Measurements from ENCODE around the gene POLR1H.

- TF ChIP-seq, protein P1, sequence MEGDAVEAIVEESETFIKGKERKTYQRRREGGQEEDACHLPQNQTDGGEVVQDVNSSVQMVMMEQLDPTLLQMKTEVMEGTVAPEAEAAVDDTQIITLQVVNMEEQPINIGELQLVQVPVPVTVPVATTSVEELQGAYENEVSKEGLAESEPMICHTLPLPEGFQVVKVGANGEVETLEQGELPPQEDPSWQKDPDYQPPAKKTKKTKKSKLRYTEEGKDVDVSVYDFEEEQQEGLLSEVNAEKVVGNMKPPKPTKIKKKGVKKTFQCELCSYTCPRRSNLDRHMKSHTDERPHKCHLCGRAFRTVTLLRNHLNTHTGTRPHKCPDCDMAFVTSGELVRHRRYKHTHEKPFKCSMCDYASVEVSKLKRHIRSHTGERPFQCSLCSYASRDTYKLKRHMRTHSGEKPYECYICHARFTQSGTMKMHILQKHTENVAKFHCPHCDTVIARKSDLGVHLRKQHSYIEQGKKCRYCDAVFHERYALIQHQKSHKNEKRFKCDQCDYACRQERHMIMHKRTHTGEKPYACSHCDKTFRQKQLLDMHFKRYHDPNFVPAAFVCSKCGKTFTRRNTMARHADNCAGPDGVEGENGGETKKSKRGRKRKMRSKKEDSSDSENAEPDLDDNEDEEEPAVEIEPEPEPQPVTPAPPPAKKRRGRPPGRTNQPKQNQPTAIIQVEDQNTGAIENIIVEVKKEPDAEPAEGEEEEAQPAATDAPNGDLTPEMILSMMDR (IDR thresholded peaks at IDR 0.05): no peak
- no peak for TF ChIP-seq POLR2A (IDR thresholded peaks at IDR 0.05)
Observed at GRCh38 chr6:30037182-30037788, 23.8 kb upstream of the POLR1H start.

Data from lower leg skin (tissue), 3 donors.